ENCODE measurements around the gene BTNL3. TPM values are rescaled to one million over a fixed set of nuclear protein-coding genes. Genes with fewer than 3 reads are reported as not detected.

BTNL3 gene
- total RNA-seq, 4 donors from 2014 or later: 0.17 TPM; not detected in 3

DNA sequence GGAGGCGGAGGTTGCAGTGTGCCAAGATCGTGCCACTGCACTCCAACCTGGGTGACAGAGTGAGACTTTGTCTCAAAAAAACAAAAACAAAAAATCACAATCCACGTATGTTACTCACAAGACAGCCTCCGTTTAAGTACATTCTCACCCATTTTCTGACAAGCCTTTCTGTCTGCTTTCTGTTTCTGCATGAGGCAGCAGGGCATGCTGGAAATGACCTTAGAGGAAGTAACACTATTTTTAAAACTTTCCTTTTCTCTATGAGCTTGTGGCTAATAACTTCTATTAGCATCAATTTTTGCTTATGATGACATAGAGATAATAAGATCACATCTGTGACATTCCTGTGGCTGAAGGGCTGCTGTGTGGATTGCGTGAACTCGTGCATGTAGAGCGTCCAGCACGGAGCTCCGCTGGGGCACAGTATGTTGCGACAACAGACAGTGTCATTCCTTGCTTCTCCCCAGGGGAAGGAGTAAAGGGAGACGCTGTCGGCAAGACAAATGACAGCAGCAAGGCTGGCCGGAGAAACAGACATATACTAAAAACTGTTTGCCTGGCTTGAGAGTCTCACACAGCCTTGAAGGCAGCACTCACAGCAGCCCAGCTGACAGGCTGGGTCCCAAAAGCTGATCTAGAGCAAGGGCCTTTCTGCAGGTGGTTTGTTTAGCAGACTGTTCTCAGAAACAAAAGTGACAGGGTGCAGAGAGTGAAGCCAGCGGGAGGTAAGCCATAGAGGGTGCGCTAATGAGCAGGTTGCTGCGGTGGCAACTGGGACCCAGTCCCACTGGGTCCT is 1.6 kb downstream of the BTNL3 start:
- no peaks in the 10 kb centered on the region for H3K9me3 ChIP-seq
- TF ChIP-seq CTCF (IDR thresholded peaks at IDR 0.05 in 4 of 5, conservative IDR thresholded peaks at IDR 0.05 in 1 of 5) (no peak), POLR2A (IDR thresholded peaks at IDR 0.05) (no peak)
- ATAC-seq (no peak), DNase-seq (no peak)
- in situ Hi-C loops (cut with MboI; ENCODE audit: low sequenced_read_pairs in 4 of 4) (no loop called here), intact Hi-C loops (cut with DNase I; ENCODE audit: low total_unique reads) (no loop called here)
- no peaks in the 10 kb centered on the region for H3K27me3 ChIP-seq
- no peak overlapping the region for H3K27ac ChIP-seq
- no peaks in the 10 kb centered on the region for H3K36me3 ChIP-seq
- H3K4me3 ChIP-seq: no peak overlapping the region
- no peaks in the 10 kb centered on the region for H3K4me1 ChIP-seq

DNA sequence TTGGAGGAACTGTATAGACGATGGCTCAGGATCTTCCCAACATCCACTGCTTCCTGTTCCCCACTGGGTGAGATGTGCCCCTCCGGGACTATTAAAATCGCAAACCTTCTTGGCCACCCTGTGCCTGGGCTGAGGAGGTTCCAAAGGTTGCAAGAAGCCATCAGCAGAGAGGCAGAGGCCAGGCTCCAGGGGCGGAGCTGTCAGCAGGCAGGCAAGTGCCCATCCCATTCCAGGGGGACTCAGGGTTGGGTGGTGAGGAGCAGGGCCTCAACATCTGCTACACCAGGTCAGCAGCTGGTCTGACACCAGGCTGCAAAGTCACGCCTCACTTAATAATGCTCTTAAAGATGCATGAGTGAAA is 2.2 kb downstream of the BTNL3 start:
- TF ChIP-seq POLR2A (IDR thresholded peaks at IDR 0.05) (no peak), CTCF (IDR thresholded peaks at IDR 0.05 in 4 of 5, conservative IDR thresholded peaks at IDR 0.05 in 1 of 5) (no peak)

GRCh38 chr5:181001947-181002346 is 13.3 kb downstream of the BTNL3 start:
- Histone ChIP-seq H3K27ac (no peak overlapping the region), H3K9me3 (no peaks in the 10 kb centered on the region), H3K36me3 (no peaks in the 10 kb centered on the region), H3K4me1 (no peaks in the 10 kb centered on the region), H3K27me3 (no peaks in the 10 kb centered on the region), H3K4me3 (no peak overlapping the region)
- no peak for TF ChIP-seq POLR2A (IDR thresholded peaks at IDR 0.05)
- no peak for TF ChIP-seq CTCF (IDR thresholded peaks at IDR 0.05 in 4 of 5, conservative IDR thresholded peaks at IDR 0.05 in 1 of 5)
- intact Hi-C loops (cut with DNase I; ENCODE audit: low total_unique reads): no loop called here
- in situ Hi-C loops (cut with MboI; ENCODE audit: low sequenced_read_pairs in 4 of 4): loop anchor here in 1 of 4 donors (10.0 kb wide), 1 partner anchor 57 kb away; no protein-coding TSS in a partner anchor
- DNase-seq (no peak), ATAC-seq (no peak)

More for the DNA sequence above, 2.2 kb downstream of the BTNL3 start:
- intact Hi-C loops (cut with DNase I; ENCODE audit: low total_unique reads): no loop called here
- Histone ChIP-seq H3K4me3 (no peak overlapping the region), H3K4me1 (no peaks in the 10 kb centered on the region), H3K36me3 (no peaks in the 10 kb centered on the region), H3K27ac (no peak overlapping the region), H3K27me3 (no peaks in the 10 kb centered on the region), H3K9me3 (no peaks in the 10 kb centered on the region)
- ATAC-seq: no peak
- in situ Hi-C loops (cut with MboI; ENCODE audit: low sequenced_read_pairs in 4 of 4): no loop called here
- no peak for DNase-seq

- Histone ChIP-seq H3K4me1 (no peaks in the 10 kb centered on the region), H3K36me3 (no peaks in the 10 kb centered on the region), H3K27ac (no peak overlapping the region), H3K27me3 (no peaks in the 10 kb centered on the region), H3K4me3 (no peak overlapping the region), H3K9me3 (no peaks in the 10 kb centered on the region)
- intact Hi-C loops (cut with DNase I; ENCODE audit: low total_unique reads): no loop called here
- DNase-seq (no peak), ATAC-seq (no peak)
- TF ChIP-seq POLR2A (IDR thresholded peaks at IDR 0.05) (no peak), CTCF (IDR thresholded peaks at IDR 0.05 in 4 of 5, conservative IDR thresholded peaks at IDR 0.05 in 1 of 5) (no peak)
- in situ Hi-C loops (cut with MboI; ENCODE audit: low sequenced_read_pairs in 4 of 4): loop anchor here in 2 of 4 donors (5.0 to 10.0 kb wide), 2 partner anchors 61 to 63 kb away; no protein-coding TSS in a partner anchor
Observed at GRCh38 chr5:181005791-181006190, 17.1 kb downstream of the BTNL3 start.

Data from gastrocnemius medialis (tissue), 4 donors.